Cardiac fibroblast (primary cell): ENCODE measurements around the gene TLCD2.
A peak's percentile ranks its signal among the peaks of the same experiment; 100 is the strongest.

Experiments
- DNase-seq, 2 donors: peaks; one replicate each; pipeline versions ENCODE4 v3.0.0 to v3.0.0-alpha.2; 2010; ENCODE audit warnings: low read depth in 2 of 2
- H3K4me3 ChIP-seq, 2 donors: replicated peaks in 1 of 2; 1 replicate in 1 of 2; 2 replicates in 1 of 2; pipeline ENCODE4 v1.5.1; 2011; ENCODE audit warnings: low read depth in 2 of 2, low read length in 2 of 2, mild to moderate bottlenecking in 2 of 2, moderate library complexity in 1 of 2
- CTCF ChIP-seq: IDR thresholded peaks from one replicate; pipeline ENCODE4 v1.5.1; 2011; ENCODE audit warnings: low read depth, mild to moderate bottlenecking, low read length, inconsistent platforms

The TLCD2 gene

DNA sequence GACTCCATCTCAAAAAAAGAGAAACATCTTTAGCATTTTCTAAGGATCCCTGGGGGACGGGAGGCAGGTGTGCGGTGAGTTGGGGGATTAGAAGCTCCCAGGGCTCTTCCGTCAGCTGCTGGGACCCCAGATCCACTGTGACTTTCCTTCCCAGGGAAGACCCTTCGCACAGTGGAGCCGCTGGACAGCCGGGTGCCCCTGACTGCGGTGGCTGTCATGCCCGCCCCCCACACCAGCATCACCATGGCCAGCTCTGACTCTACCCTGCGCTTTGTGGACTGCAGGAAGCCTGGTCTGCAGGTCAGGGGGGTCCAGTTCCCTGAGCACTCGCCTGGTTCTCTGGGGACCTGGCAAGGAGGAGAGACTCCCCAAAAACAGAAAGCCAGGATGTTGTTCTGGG is 25.2 kb upstream of the TLCD2 start:
- no peak overlapping the region for H3K4me3 ChIP-seq

GRCh38 chr17:1733759-1734158 is 23.6 kb upstream of the TLCD2 start:
- H3K4me3 ChIP-seq, result no peak overlapping the region
- TF ChIP-seq CTCF, result no peak
- DNase-seq, result no peak

More for the DNA sequence above, 25.2 kb upstream of the TLCD2 start:
- no peak for TF ChIP-seq CTCF
- no peak for DNase-seq

DNA sequence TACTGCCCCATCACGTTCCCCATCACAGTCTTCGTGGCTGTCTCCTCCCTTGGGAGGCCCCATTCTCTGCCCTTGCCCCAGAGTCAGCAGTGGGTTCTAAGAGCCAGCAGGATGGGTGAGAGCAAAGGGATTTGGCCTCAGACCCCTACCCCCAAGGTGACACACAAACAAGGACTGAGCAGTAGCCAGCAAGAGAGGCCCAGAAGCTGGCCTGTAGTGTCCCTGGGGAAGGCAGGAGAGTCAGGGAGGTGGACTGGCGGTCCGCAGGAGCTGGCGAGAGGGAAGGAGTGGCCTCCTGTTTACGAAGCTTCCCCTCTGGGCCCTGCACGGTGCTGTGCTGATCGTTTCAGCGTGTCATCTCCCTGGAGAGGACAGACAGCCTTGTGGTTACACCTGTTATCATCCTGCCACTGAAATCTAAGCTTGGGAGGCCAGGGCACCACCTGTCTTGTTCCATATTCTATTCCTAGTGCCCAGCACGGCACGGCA is 22.7 kb upstream of the TLCD2 start:
- DNase-seq, result no peak
- H3K4me3 ChIP-seq, result no peak overlapping the region
- TF ChIP-seq CTCF, result no peak

- no peak for TF ChIP-seq CTCF
These were observed 22.2 kb upstream of the TLCD2 start for GRCh38 chr17:1732241-1732832.

GRCh38 chr17:1731194-1731506 is 21.0 kb upstream of the TLCD2 start:
- no peak for TF ChIP-seq CTCF
- H3K4me3 ChIP-seq, result no peak overlapping the region
- no peak for DNase-seq

More at GRCh38 chr17:1732241-1732832, 22.2 kb upstream of the TLCD2 start:
- no peak overlapping the region for H3K4me3 ChIP-seq
- DNase-seq, result no peak

GRCh38 chr17:1730326-1731193 is 20.4 kb upstream of the TLCD2 start:
- TF ChIP-seq CTCF, result no peak
- DNase-seq, result peak; percentile 92 to 95

More at GRCh38 chr17:1730326-1731193, 20.4 kb upstream of the TLCD2 start:
- H3K4me3 ChIP-seq, result peak overlapping the region in 1 of 2 donors; percentile 24
